Activated naive CD4-positive, alpha-beta T cell treated with anti-CD3 and anti-CD28 coated beads, Interleukin-2, amount 50 U/mL, for 24 hours (primary cell): Measurements from ENCODE around the gene OPRD1.
"Not testable (repeated sequence)": the region's sequence is repeated elsewhere in the genome, so short reads cannot be mapped to it uniquely, and the experiment has no call there.

ENCODE experiments used
- H3K27ac Mint-ChIP-seq: one replicate; pipeline ENCODE4 v1.8.0; 2021; ENCODE audit warnings: mild to moderate bottlenecking, mixed read lengths
- H3K27me3 Mint-ChIP-seq: one replicate; pipeline ENCODE4 v1.8.0; 2021; ENCODE audit warnings: mixed read lengths
- H3K36me3 Mint-ChIP-seq: one replicate; pipeline ENCODE4 v1.8.0; 2021; ENCODE audit warnings: mixed read lengths
- H3K4me1 Mint-ChIP-seq: one replicate; pipeline ENCODE4 v1.8.0; 2021; ENCODE audit warnings: mixed read lengths
- H3K4me3 Mint-ChIP-seq: one replicate; pipeline ENCODE4 v1.8.0; 2021; ENCODE audit warnings: mild to moderate bottlenecking, mixed read lengths
- H3K9me3 Mint-ChIP-seq: one replicate; pipeline ENCODE4 v1.8.0; 2021; ENCODE audit warnings: mixed read lengths

The OPRD1 gene

DNA sequence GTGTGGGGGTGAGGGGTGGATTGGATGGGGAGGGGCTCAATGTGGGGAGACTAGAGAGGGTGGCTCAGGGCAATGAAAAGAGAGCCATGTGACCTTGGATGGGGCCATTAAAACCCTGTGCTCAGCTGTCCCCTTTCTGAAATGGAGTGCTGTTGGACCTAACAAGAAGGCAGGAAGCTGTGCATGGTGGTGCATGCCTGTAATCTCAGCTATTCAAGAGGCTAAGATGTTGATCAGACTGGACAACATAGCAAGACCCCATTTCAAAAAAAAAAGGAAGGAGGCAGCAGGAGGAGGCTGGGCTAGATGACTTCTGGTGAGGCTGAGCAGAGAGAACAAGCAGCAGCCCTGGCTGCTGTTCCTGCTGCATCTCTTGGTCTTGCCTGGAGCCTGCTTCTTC, 7.0 kb downstream of the OPRD1 start:
- no peak overlapping the region for H3K27ac Mint-ChIP-seq
- H3K4me3 Mint-ChIP-seq = no peak overlapping the region
- H3K9me3 Mint-ChIP-seq = no peaks in the 10 kb centered on the region
- H3K36me3 Mint-ChIP-seq = no peaks in the 10 kb centered on the region
- peaks cover 10% of the 10 kb centered on the region for H3K27me3 Mint-ChIP-seq
- no peaks in the 10 kb centered on the region for H3K4me1 Mint-ChIP-seq

DNA sequence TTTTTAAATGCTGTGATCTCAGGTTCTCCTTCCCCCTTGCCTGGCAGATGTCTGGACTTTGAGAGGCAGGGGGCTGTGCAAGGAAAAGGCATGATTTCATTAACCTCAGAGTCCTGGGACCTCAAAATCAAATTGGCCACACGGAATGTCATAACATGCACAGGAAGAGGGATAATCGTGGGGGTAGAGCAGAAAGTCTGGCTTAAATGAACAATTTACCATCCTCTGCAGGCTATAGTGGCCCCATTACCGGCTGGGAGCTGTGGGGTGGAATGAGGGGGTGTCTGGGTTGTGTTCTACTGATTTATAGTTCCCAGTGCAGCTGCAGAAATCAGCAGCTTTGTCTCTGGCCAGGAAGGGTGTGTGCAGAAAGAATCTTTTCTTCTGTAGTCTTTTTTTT, 10.8 kb downstream of the OPRD1 start:
- Mint-ChIP-seq H3K27ac (no peak overlapping the region), H3K36me3 (no peaks in the 10 kb centered on the region), H3K4me3 (no peak overlapping the region), H3K9me3 (no peaks in the 10 kb centered on the region), H3K27me3 (no peaks in the 10 kb centered on the region), H3K4me1 (no peaks in the 10 kb centered on the region)

DNA sequence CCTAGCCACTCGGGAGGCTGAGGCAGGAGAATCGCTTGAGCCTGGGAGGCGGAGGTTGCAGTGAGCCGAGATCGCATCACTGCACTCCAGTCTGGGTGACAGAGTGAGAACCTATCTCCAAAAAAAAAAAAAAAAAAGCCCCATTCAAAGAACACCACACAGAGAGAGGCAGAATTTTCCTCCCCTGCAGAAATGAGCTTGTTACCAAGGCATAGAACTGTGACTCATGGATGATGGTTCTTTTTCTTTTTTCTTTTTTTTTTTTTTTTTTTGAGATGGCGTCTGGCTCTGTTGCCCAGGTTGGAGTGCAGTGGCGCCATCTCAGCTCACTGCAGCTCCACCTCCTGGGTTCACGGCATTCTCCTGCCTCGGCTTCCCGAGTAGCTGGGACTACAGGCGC, 12.1 kb downstream of the OPRD1 start:
- H3K9me3 Mint-ChIP-seq, H3K27me3 Mint-ChIP-seq, H3K4me1 Mint-ChIP-seq, H3K4me3 Mint-ChIP-seq, H3K27ac Mint-ChIP-seq, H3K36me3 Mint-ChIP-seq: not testable (repeated sequence)

DNA sequence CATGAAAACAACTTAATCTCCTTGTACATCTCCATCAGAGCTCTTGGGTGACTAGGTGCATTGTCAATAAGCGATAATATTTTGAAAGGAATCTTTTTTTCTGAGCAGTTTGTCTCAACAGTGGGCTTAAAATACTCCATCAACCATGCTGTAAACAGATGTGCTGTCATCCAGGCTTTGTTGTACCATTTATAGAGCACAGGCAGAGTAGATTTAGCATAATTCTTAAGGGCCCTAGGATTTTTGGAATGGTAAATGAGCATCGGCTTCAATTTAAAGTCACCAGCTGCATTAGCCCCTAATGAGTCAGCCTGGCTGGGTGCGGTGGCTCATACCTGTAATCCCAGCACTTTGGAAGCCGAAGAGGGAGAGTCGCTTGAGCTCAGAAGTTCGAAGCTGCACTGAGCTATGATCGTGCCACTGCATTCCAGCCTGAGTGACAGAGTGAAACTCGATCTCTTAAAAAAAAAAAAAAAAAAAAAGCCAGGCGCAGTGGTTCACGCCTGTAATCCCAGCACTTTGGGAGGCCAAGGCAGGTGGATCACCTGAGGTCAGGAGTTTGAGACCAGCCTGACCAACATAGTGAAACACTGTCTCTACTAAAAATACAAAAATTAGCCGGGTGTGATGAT, 16.4 kb downstream of the OPRD1 start:
- not testable (repeated sequence) for H3K27me3 Mint-ChIP-seq, H3K27ac Mint-ChIP-seq, H3K36me3 Mint-ChIP-seq, H3K4me3 Mint-ChIP-seq, H3K9me3 Mint-ChIP-seq, H3K4me1 Mint-ChIP-seq

DNA sequence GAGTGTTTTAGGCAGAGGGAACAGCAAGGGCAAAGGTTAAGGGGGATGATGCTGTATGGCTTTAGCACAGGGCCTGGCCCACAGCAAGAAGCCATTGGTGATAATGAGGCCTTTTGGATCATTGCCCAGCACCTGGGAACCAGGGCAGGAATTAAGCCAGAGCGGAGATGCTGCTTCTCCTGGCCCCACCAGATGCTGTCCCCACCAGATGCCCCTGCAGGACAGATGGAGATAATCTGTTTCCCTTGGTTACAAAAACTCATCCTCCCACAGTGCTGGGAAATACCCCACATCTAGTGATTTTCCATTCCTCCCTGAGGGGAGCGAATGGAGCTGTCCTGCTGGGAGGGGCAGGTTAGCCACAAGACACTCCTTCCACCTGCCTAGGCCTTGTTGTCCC, 18.8 kb downstream of the OPRD1 start:
- no peak overlapping the region for H3K27ac Mint-ChIP-seq
- no peaks in the 10 kb centered on the region for H3K36me3 Mint-ChIP-seq

DNA sequence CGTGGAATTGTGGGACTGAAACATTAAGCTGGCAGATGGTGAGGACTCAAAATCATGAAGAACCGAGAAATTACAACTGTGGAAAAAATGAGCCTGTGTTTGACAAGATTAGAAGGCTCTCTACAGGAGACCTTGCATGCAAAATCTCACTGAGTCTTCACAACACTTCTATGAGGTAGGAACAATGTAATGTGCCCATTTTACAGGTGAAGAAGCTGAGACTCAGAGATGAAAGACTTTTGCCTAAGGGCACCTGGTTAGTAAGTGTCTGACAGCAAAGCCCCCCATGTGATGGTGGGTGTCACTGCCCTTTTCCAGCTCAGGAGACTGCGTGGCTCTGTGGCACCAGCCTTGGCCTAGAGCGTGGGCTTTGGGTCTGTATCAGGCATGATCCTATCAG, 21.0 kb downstream of the OPRD1 start:
- no peaks in the 10 kb centered on the region for H3K36me3 Mint-ChIP-seq

More for the DNA sequence above, 18.8 kb downstream of the OPRD1 start:
- Mint-ChIP-seq H3K4me3 (no peak overlapping the region), H3K27me3 (no peaks in the 10 kb centered on the region), H3K9me3 (no peaks in the 10 kb centered on the region), H3K4me1 (no peaks in the 10 kb centered on the region)

DNA sequence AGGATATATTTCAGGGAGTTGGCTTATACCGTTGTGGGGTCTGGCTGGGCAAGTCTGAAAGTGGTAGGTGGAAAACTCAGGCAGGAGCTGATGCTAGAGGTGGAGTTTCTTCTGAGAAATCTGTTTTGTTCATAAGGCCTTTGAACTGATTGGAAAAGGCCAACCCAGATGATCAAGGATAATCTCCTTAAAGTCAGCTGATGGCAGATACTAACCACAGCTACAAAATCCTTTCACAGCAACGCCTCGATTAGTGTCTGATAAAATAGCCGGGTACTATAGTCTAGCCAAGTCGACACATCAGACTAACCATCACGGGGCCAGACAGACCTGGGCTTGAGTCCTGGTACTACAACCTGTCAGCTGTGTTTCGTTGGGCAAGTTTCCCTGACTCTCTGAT, 21.4 kb downstream of the OPRD1 start:
- H3K4me3 Mint-ChIP-seq = no peak overlapping the region
- no peaks in the 10 kb centered on the region for H3K36me3 Mint-ChIP-seq
- no peaks in the 10 kb centered on the region for H3K27me3 Mint-ChIP-seq
- H3K9me3 Mint-ChIP-seq = no peaks in the 10 kb centered on the region
- no peak overlapping the region for H3K27ac Mint-ChIP-seq
- H3K4me1 Mint-ChIP-seq = no peaks in the 10 kb centered on the region

More for the DNA sequence above, 21.0 kb downstream of the OPRD1 start:
- Mint-ChIP-seq H3K9me3 (no peaks in the 10 kb centered on the region), H3K27me3 (no peaks in the 10 kb centered on the region), H3K27ac (no peak overlapping the region), H3K4me3 (no peak overlapping the region), H3K4me1 (no peaks in the 10 kb centered on the region)

DNA sequence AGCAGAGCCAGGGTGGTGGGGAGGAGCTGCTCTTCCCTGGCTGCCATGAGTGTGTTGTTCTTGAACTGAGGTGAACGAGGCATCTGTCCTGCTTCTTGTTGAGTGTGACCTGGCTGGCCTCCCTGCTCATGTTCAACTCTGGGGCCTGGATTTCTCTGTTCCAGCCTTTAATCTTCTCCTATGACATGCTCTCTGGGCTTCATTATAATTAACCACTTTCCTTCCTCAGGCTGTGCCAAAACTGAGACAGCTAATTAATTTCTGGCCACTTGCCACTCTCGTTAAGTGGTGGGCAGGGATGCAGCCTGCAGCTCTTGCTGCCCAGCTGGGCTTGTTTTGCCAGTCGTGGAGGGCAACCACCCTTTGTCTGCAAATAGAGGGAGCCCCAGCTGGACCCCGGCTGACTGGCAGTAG, 23.3 kb downstream of the OPRD1 start:
- no peaks in the 10 kb centered on the region for H3K36me3 Mint-ChIP-seq
- no peaks in the 10 kb centered on the region for H3K4me1 Mint-ChIP-seq
- H3K4me3 Mint-ChIP-seq = no peak overlapping the region
- H3K9me3 Mint-ChIP-seq = no peaks in the 10 kb centered on the region
- no peak overlapping the region for H3K27ac Mint-ChIP-seq
- H3K27me3 Mint-ChIP-seq = peaks cover 3% of the 10 kb centered on the region

DNA sequence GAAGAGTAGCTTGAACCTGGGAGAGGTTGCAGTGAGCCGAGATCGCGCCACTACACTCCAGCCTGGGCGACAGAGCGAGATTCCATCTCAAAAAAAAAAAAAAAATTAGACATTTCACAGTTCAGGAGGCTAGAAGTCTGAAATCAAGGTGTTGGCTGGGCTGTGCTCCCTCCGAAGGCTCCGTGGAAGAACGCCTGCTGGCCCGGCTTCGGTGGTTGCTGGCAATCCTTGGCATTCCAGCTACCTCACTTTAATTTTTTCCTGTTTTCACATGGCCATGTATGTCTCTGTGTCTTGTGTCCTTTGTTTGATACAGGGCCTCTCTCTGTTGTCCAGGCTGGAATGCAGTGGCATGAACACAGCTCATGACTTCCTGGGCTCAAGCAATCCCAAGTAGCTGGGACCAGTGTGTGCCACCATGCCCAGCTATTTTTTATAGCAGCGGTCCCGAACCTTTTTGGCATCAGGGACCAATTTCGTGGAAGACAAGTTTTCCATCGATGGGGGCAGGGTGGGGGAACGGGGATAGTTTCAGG, 24.5 kb downstream of the OPRD1 start:
- peaks cover 3% of the 10 kb centered on the region for H3K27me3 Mint-ChIP-seq
- H3K4me3 Mint-ChIP-seq = no peak overlapping the region
- no peaks in the 10 kb centered on the region for H3K9me3 Mint-ChIP-seq
- H3K4me1 Mint-ChIP-seq = no peaks in the 10 kb centered on the region
- no peak overlapping the region for H3K27ac Mint-ChIP-seq
- H3K36me3 Mint-ChIP-seq = no peaks in the 10 kb centered on the region

DNA sequence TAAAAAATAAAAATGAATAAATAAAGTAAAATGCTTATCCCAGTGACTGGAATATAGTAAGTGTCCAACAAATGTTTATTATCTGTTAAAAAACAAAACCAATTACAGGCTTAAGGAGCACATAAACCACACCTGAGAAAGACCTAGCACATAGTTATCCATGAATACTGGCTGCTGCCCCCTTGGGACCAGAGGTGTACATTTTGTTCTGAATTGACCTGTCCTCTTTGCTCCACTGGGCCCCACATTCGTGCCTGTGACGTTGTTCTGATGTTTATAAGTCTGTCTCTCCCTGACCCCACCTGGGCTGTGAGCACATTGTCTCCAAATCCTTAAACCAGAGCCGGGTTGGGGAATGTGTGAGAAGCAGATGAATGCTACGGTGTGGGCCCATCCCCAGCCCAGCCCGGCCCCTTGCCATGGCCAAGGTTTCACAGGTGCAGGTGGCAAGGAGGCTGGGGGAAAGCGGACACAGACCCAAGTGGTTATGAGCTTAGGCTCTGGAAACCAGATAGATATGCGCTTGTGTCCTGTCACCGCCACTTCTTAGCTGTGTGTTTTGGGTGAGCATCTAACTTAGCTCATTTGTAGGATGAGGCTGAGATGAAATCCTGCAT, 29.1 kb downstream of the OPRD1 start:
- Mint-ChIP-seq H3K9me3 (no peaks in the 10 kb centered on the region), H3K27me3 (peaks cover 3% of the 10 kb centered on the region), H3K36me3 (no peaks in the 10 kb centered on the region), H3K4me1 (peaks cover 7% of the 10 kb centered on the region), H3K4me3 (no peak overlapping the region), H3K27ac (no peak overlapping the region)

DNA sequence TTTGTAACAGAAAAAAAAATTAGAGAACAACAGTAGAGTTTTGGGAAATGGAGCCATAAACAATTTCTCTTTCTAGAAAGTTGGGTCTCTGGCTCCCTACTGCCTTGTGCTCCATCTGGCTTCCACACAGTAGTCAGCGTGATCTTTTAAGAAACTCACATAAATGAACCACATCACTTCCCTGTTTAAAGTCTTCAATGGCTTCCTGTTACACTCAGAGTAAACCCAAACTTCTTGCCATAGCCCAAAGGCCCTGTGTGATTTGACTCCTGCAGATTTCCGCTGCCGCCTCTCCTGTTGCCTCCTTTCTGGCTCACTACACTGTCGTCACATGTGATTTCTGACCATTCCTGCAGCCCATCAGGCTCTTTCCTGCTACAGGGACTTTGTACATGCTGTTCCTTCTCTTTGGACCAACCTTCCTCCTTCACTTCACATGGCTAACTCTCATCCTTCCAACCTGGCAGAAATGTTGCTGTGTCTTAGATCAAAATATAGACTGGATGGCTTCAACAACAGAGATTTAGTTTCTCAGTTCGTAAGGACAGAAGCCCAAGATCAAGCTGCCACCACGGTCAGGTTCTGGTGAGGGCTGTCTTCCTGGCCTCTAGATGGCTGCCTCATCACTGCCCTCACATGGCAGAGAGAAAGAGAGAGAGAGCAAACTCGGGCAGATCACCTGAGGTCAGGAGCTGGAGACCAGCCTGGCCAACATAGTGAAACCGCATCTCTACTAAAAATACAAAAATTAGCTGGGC, 34.0 kb downstream of the OPRD1 start:
- Mint-ChIP-seq H3K36me3 (no peaks in the 10 kb centered on the region), H3K27me3 (no peaks in the 10 kb centered on the region), H3K4me3 (no peak overlapping the region), H3K4me1 (peaks cover 9% of the 10 kb centered on the region), H3K27ac (peak overlapping the region; percentile 24), H3K9me3 (no peaks in the 10 kb centered on the region)

DNA sequence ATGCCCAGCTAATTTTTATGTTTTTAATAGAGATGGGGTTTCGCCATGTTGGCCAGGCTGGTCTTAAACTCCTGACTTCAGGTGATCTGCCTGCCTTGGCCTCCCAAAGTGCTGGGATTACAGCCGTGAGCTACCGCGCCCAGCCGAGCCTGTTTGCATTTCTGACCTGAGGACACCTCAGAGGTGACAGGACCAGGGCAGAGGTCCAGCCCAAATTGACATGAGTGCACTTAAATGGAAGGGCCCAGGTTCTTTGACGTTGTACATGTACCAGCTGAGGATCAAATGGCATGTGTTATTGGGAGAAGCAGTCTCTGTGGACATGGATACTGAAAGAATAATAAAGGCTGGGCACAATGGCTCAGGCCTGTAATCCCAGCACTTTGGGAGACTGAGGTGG, 35.2 kb downstream of the OPRD1 start:
- not testable (repeated sequence) for H3K4me1 Mint-ChIP-seq, H3K27me3 Mint-ChIP-seq, H3K4me3 Mint-ChIP-seq, H3K27ac Mint-ChIP-seq, H3K36me3 Mint-ChIP-seq, H3K9me3 Mint-ChIP-seq

DNA sequence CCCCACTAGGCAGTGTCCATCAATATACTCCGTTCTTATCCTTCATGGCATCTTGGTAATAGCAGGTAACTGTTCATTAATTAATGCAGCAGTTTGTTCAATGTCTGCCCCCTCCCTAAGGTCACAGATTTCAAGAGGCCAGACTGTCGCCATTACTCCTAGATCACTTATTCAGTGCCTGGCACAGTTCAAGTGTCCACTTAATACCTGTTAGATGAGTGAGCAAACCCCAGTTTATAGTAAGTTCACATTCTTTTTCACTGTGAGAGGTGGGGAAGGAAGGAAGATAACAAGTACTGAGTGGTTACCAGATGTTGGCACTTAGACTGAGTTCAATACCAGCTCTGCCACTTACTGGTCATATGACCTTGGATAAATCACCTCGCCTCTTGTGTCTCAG, 36.4 kb downstream of the OPRD1 start:
- H3K27me3 Mint-ChIP-seq = no peaks in the 10 kb centered on the region

DNA sequence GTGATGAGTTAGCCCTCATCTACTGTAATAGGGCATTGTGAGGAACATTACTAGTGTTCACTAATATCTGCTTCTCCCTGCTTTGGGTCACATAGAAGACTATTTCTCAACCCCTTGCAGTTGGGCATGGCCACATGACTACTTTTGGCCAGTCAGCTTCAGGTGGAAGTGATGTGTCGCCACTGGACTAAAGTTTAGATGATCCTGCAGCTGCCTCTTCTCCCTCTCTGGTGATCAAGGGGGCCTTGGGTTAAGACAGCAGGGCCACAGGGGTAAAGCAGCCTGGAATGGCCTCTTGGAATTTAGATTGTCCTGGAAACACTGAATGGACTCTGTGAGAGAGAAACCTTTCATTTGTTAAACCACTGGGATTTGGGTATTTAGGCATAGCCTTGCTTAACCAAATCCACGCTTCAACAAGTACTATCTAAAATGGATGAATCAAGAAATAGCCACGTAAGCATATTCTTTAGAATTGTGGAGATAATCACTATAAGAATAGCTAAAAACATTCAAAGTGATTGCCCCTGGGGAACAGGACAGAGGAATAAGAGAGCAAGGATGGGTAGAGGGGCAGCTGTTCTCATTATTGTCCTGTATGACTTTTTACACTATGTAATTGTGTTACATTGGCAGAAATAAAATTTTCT, 41.2 kb downstream of the OPRD1 start:
- peaks cover 4% of the 10 kb centered on the region for H3K27me3 Mint-ChIP-seq
- no peak overlapping the region for H3K4me3 Mint-ChIP-seq
- H3K36me3 Mint-ChIP-seq = no peaks in the 10 kb centered on the region
- H3K4me1 Mint-ChIP-seq = no peaks in the 10 kb centered on the region
- no peak overlapping the region for H3K27ac Mint-ChIP-seq
- no peaks in the 10 kb centered on the region for H3K9me3 Mint-ChIP-seq

More for the DNA sequence above, 36.4 kb downstream of the OPRD1 start:
- Mint-ChIP-seq H3K4me1 (peaks cover 9% of the 10 kb centered on the region), H3K4me3 (no peak overlapping the region), H3K36me3 (no peaks in the 10 kb centered on the region), H3K9me3 (no peaks in the 10 kb centered on the region), H3K27ac (no peak overlapping the region)

DNA sequence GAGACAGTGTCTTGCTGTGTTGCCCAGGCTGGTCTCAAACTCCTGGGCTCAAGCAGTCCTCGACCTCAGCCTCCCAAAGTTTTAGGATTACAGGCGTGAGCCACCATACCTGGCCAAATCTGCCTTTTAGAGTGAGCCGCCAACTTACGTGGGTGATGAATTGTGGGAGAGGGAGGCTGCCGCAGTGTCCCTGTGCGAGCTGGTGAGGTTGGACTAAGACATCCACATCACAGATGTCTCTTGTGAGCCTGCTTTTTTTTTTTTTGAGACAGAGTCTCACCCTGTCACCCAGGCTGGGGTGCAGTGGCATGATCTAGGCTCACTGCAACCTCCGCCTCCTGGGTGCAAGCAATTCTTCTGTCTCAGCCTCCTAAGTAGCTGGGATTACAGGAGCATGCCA, 42.4 kb downstream of the OPRD1 start:
- not testable (repeated sequence) for H3K27ac Mint-ChIP-seq, H3K9me3 Mint-ChIP-seq, H3K4me1 Mint-ChIP-seq, H3K4me3 Mint-ChIP-seq, H3K27me3 Mint-ChIP-seq, H3K36me3 Mint-ChIP-seq

DNA sequence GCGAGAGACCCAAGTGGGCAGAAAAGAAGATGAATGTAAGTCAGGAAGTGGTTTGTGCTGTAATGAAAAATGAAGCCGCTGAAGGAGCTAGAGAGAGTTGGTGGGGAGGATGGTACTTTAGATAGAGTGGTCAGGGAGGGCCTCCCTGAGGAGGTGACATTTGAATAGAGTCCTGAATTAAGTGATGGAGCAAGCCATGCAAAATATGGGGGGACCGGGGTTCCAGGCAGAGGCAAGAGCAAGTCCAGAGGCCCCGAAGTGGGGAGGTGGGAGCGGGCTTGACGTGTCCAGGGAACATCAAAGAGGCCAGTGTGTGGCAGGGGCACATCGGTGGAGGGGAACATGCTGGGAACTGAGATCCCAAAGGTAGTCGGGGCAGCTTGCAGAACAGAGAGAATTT, 43.1 kb downstream of the OPRD1 start:
- Mint-ChIP-seq H3K9me3 (no peaks in the 10 kb centered on the region), H3K4me3 (no peak overlapping the region), H3K27me3 (peaks cover 4% of the 10 kb centered on the region), H3K27ac (no peak overlapping the region), H3K4me1 (no peaks in the 10 kb centered on the region), H3K36me3 (no peaks in the 10 kb centered on the region)
